Gastrocnemius medialis (tissue), 4 donors: Measurements from ENCODE around the gene ETV6.

Experiments
- POLR2A ChIP-seq, 2 donors: fragments of 450-650 bp; IDR thresholded peaks; one replicate each; pipeline ENCODE4 v1.6.1; 2017; ENCODE audit warnings: antibody characterized with exemption in 2 of 2, mild to moderate bottlenecking in 2 of 2, moderate library complexity in 2 of 2
- TF ChIP-seq, protein P1 (sequence below), 5 experiments: fragments of 450-650 bp in 3 of 5; fragments of 200-600 bp in 2 of 5; sonication (generic) in 2 of 5; IDR thresholded peaks in 4 of 5; conservative IDR thresholded peaks in 1 of 5; 1 replicate in 4 of 5; 2 replicates in 1 of 5; pipeline ENCODE4 v1.5.1; 2016 to 2019; ENCODE audit warnings: antibody characterized with exemption in 5 of 5, mild to moderate bottlenecking in 3 of 5, moderate library complexity in 3 of 5

GRCh38 chr12:11759899-11760298, 110.4 kb downstream of the ETV6 start:
- TF ChIP-seq, protein P1, sequence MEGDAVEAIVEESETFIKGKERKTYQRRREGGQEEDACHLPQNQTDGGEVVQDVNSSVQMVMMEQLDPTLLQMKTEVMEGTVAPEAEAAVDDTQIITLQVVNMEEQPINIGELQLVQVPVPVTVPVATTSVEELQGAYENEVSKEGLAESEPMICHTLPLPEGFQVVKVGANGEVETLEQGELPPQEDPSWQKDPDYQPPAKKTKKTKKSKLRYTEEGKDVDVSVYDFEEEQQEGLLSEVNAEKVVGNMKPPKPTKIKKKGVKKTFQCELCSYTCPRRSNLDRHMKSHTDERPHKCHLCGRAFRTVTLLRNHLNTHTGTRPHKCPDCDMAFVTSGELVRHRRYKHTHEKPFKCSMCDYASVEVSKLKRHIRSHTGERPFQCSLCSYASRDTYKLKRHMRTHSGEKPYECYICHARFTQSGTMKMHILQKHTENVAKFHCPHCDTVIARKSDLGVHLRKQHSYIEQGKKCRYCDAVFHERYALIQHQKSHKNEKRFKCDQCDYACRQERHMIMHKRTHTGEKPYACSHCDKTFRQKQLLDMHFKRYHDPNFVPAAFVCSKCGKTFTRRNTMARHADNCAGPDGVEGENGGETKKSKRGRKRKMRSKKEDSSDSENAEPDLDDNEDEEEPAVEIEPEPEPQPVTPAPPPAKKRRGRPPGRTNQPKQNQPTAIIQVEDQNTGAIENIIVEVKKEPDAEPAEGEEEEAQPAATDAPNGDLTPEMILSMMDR (IDR thresholded peaks at IDR 0.05 in 4 of 5, conservative IDR thresholded peaks at IDR 0.05 in 1 of 5), result no peak
- TF ChIP-seq POLR2A (IDR thresholded peaks at IDR 0.05), result no peak
